Suprapubic skin (tissue), 4 donors: Measurements from ENCODE around the gene SLCO2A1. TPM values are rescaled to one million over a fixed set of nuclear protein-coding genes. Genes with fewer than 3 reads are reported as not detected.

ENCODE experiments used
- DNase-seq, 2 donors: peaks; one replicate each; pipeline ENCODE4 v3.0.0-alpha.2; 2019; ENCODE audit warnings: low spot score in 2 of 2
- H3K27ac ChIP-seq: fragments of 200-600 bp; sonication (generic); one replicate; pipeline ENCODE4 v1.5.1; 2019
- H3K27me3 ChIP-seq: fragments of 200-600 bp; sonication (generic); one replicate; pipeline ENCODE4 v1.5.1; 2019
- H3K36me3 ChIP-seq: fragments of 200-600 bp; sonication (generic); one replicate; pipeline ENCODE4 v1.5.1; 2019
- H3K4me1 ChIP-seq: fragments of 200-600 bp; sonication (generic); one replicate; pipeline ENCODE4 v1.5.1; 2019
- H3K4me3 ChIP-seq: fragments of 200-600 bp; sonication (generic); one replicate; pipeline ENCODE4 v1.5.1; 2019; ENCODE audit warnings: mild to moderate bottlenecking
- H3K9me3 ChIP-seq: fragments of 200-600 bp; sonication (generic); one replicate; pipeline ENCODE4 v1.5.1; 2019
- CTCF ChIP-seq, 2 donors: fragments of 200-600 bp in 1 of 2; fragments of 450-650 bp in 1 of 2; sonication (generic) in 1 of 2; IDR thresholded peaks; one replicate each; pipeline ENCODE4 v1.5.1; 2016 to 2019; ENCODE audit warnings: antibody characterized with exemption in 2 of 2, mild to moderate bottlenecking in 1 of 2, moderate library complexity in 1 of 2
- EP300 ChIP-seq: sonication (generic); formaldehyde crosslinking; IDR thresholded peaks from one replicate; pipeline ENCODE4 v1.6.1; 2017; ENCODE audit warnings: antibody characterized with exemption
- POLR2A ChIP-seq, 2 donors: fragments of 450-650 bp; IDR thresholded peaks; one replicate each; pipeline ENCODE4 v1.6.1; 2017; ENCODE audit warnings: antibody characterized with exemption in 2 of 2, mild to moderate bottlenecking in 2 of 2, moderate library complexity in 2 of 2
- POLR2AphosphoS5 ChIP-seq, 3 donors: sonication (generic); formaldehyde crosslinking; IDR thresholded peaks; one replicate each; pipeline ENCODE4 v1.6.1; 2017; ENCODE audit warnings: antibody characterized with exemption in 3 of 3
- WGBS: methylation state at CpG from one replicate; pipeline ENCODE4 v1.1.5; 2018; 5-methylcytosine and 5-hydroxymethylcytosine counted together
- total RNA-seq, 4 donors: library from RNA; depleted of rRNA; stranded (reverse); fragments of >200 nt; gene quantifications; one replicate each; pipeline ENCODE4 v1.1.0, GENCODE V29; 2016

The SLCO2A1 gene
- total RNA-seq, 4 donors from 2014 or later, result 25.0 to 38.7 (median 29.4) TPM

GRCh38 chr3:134020135-134020680, 9.5 kb downstream of the SLCO2A1 start:
- WGBS, result 93% methylated on average over 21 of the region's 22 CpGs
- no peak for DNase-seq

GRCh38 chr3:134018850-134019249, 10.9 kb downstream of the SLCO2A1 start:
- 60% methylated on average over 1 of the region's 1 CpG for WGBS
- no peaks in the 10 kb centered on the region for H3K9me3 ChIP-seq
- H3K4me1 ChIP-seq, result peaks cover 8% of the 10 kb centered on the region
- TF ChIP-seq POLR2A (IDR thresholded peaks at IDR 0.05) (no peak), EP300 (no peak), POLR2AphosphoS5 (IDR thresholded peaks at IDR 0.05) (no peak), CTCF (IDR thresholded peaks at IDR 0.05) (no peak)
- H3K4me3 ChIP-seq, result no peak overlapping the region
- H3K27me3 ChIP-seq, result no peaks in the 10 kb centered on the region
- no peak overlapping the region for H3K27ac ChIP-seq
- no peak for DNase-seq
- no peaks in the 10 kb centered on the region for H3K36me3 ChIP-seq

More at GRCh38 chr3:134020135-134020680, 9.5 kb downstream of the SLCO2A1 start:
- TF ChIP-seq POLR2AphosphoS5 (IDR thresholded peaks at IDR 0.05) (no peak), POLR2A (IDR thresholded peaks at IDR 0.05) (no peak), CTCF (IDR thresholded peaks at IDR 0.05) (no peak), EP300 (no peak)
- Histone ChIP-seq H3K9me3 (no peaks in the 10 kb centered on the region), H3K4me1 (peaks cover 8% of the 10 kb centered on the region), H3K4me3 (peak overlapping the region; percentile 5), H3K36me3 (no peaks in the 10 kb centered on the region), H3K27ac (no peak overlapping the region), H3K27me3 (no peaks in the 10 kb centered on the region)

- WGBS, result 80% methylated on average over 3 of the region's 3 CpGs
- no peak overlapping the region for H3K4me3 ChIP-seq
- H3K4me1 ChIP-seq, result peaks cover 8% of the 10 kb centered on the region
- H3K36me3 ChIP-seq, result no peaks in the 10 kb centered on the region
- TF ChIP-seq POLR2AphosphoS5 (IDR thresholded peaks at IDR 0.05) (no peak), POLR2A (IDR thresholded peaks at IDR 0.05) (no peak), CTCF (IDR thresholded peaks at IDR 0.05) (no peak), EP300 (no peak)
- no peaks in the 10 kb centered on the region for H3K9me3 ChIP-seq
- no peak for DNase-seq
- no peak overlapping the region for H3K27ac ChIP-seq
- no peaks in the 10 kb centered on the region for H3K27me3 ChIP-seq
Observed at GRCh38 chr3:134018406-134018805, 11.3 kb downstream of the SLCO2A1 start.

GRCh38 chr3:134017490-134017889, 12.2 kb downstream of the SLCO2A1 start:
- no peak for TF ChIP-seq POLR2A (IDR thresholded peaks at IDR 0.05)
- TF ChIP-seq POLR2AphosphoS5 (IDR thresholded peaks at IDR 0.05), result no peak
- TF ChIP-seq EP300, result no peak
- no peak for TF ChIP-seq CTCF (IDR thresholded peaks at IDR 0.05)
- Histone ChIP-seq H3K36me3 (no peaks in the 10 kb centered on the region), H3K4me1 (peaks cover 8% of the 10 kb centered on the region), H3K27ac (no peak overlapping the region), H3K27me3 (no peaks in the 10 kb centered on the region), H3K9me3 (no peaks in the 10 kb centered on the region), H3K4me3 (no peak overlapping the region)
- WGBS, result 93% methylated on average over 5 of the region's 5 CpGs
- DNase-seq, result no peak

GRCh38 chr3:134014270-134014669, 15.5 kb downstream of the SLCO2A1 start:
- Histone ChIP-seq H3K27me3 (peaks cover 3% of the 10 kb centered on the region), H3K4me3 (no peak overlapping the region), H3K4me1 (peaks cover 2% of the 10 kb centered on the region), H3K36me3 (no peaks in the 10 kb centered on the region), H3K9me3 (no peaks in the 10 kb centered on the region), H3K27ac (no peak overlapping the region)
- DNase-seq, result no peak
- TF ChIP-seq POLR2AphosphoS5 (IDR thresholded peaks at IDR 0.05) (no peak), POLR2A (IDR thresholded peaks at IDR 0.05) (no peak), EP300 (no peak), CTCF (IDR thresholded peaks at IDR 0.05) (no peak)
- WGBS, result 96% methylated on average over 2 of the region's 2 CpGs
